ENCODE results near the gene MLC1. TPM values are rescaled to one million over a fixed set of nuclear protein-coding genes. Genes with fewer than 3 reads are reported as not detected.

The MLC1 gene
- total RNA-seq, 1 donor = 2.8 TPM

- H3K9me3 ChIP-seq (ENCODE audit: low read depth, low read length) = no peaks in the 10 kb centered on the region
- H3K27me3 ChIP-seq (ENCODE audit: insufficient read depth, low read length) = peaks cover 9% of the 10 kb centered on the region
- H3K4me3 ChIP-seq (ENCODE audit: low read length) = no peak overlapping the region
- peaks cover 23% of the 10 kb centered on the region for H3K4me1 ChIP-seq (ENCODE audit: insufficient read depth, low read length)
These were observed 70.4 kb downstream of the MLC1 start for GRCh38 chr22:50014655-50015401.

- Histone ChIP-seq H3K27me3 (ENCODE audit: insufficient read depth, low read length) (peaks cover 9% of the 10 kb centered on the region), H3K4me3 (ENCODE audit: low read length) (no peak overlapping the region), H3K9me3 (ENCODE audit: low read depth, low read length) (no peaks in the 10 kb centered on the region), H3K4me1 (ENCODE audit: insufficient read depth, low read length) (peaks cover 23% of the 10 kb centered on the region)
These were observed 71.1 kb downstream of the MLC1 start for GRCh38 chr22:50014053-50014501.

GRCh38 chr22:50012211-50013181 is 72.7 kb downstream of the MLC1 start, which contains the start of gene IL17REL:
TSS of gene IL17REL (minus strand) at chr22:50012765. CDS start at chr22:50012646, 119 bp downstream.
- peaks cover 19% of the 10 kb centered on the region for H3K4me1 ChIP-seq (ENCODE audit: insufficient read depth, low read length)
- H3K4me3 ChIP-seq (ENCODE audit: low read length) = no peak within 1 kb of the TSS
- H3K9me3 ChIP-seq (ENCODE audit: low read depth, low read length) = no peaks in the 10 kb centered on the region
- peaks cover 9% of the 10 kb centered on the region for H3K27me3 ChIP-seq (ENCODE audit: insufficient read depth, low read length)

GRCh38 chr22:50011447-50012210 is 73.6 kb downstream of the MLC1 start:
- peaks cover 9% of the 10 kb centered on the region for H3K27me3 ChIP-seq (ENCODE audit: insufficient read depth, low read length)
- no peak overlapping the region for H3K4me3 ChIP-seq (ENCODE audit: low read length)
- peaks cover 15% of the 10 kb centered on the region for H3K4me1 ChIP-seq (ENCODE audit: insufficient read depth, low read length)
- H3K9me3 ChIP-seq (ENCODE audit: low read depth, low read length) = no peaks in the 10 kb centered on the region

GRCh38 chr22:50010676-50011446 is 74.4 kb downstream of the MLC1 start:
- Histone ChIP-seq H3K4me3 (ENCODE audit: low read length) (no peak overlapping the region), H3K9me3 (ENCODE audit: low read depth, low read length) (no peaks in the 10 kb centered on the region), H3K27me3 (ENCODE audit: insufficient read depth, low read length) (peaks cover 9% of the 10 kb centered on the region), H3K4me1 (ENCODE audit: insufficient read depth, low read length) (peaks cover 15% of the 10 kb centered on the region)

- peaks cover 9% of the 10 kb centered on the region for H3K27me3 ChIP-seq (ENCODE audit: insufficient read depth, low read length)
- H3K4me3 ChIP-seq (ENCODE audit: low read length) = no peak overlapping the region
- H3K4me1 ChIP-seq (ENCODE audit: insufficient read depth, low read length) = peaks cover 15% of the 10 kb centered on the region
- H3K9me3 ChIP-seq (ENCODE audit: low read depth, low read length) = no peaks in the 10 kb centered on the region
These were observed 75.2 kb downstream of the MLC1 start for GRCh38 chr22:50009765-50010675.

Other genes starting within 250 kb of the MLC1 start
- gene ZBED4, start 231.6 kb downstream of the MLC1 start, total RNA-seq = 20.8 TPM
- 6.8 TPM for gene ALG12, start 167.0 kb downstream of the MLC1 start, total RNA-seq
- gene CRELD2, start 166.8 kb downstream of the MLC1 start, total RNA-seq = 13.6 TPM
- gene PIM3, start 124.7 kb downstream of the MLC1 start, total RNA-seq = 172 TPM
- not detected for gene IL17REL, start 72.7 kb downstream of the MLC1 start, total RNA-seq
- not detected for gene TTLL8, start 27.1 kb downstream of the MLC1 start, total RNA-seq
- not detected for gene MOV10L1, start 4.6 kb upstream of the MLC1 start, total RNA-seq
- 0.94 TPM for gene PANX2, start 85.3 kb upstream of the MLC1 start, total RNA-seq
- 44.0 TPM for gene TRABD, start 100.5 kb upstream of the MLC1 start, total RNA-seq
- 11.8 TPM for gene SELENOO, start 115.6 kb upstream of the MLC1 start, total RNA-seq
- 45.1 TPM for gene TUBGCP6, start 159.6 kb upstream of the MLC1 start, total RNA-seq
- gene HDAC10, start 165.8 kb upstream of the MLC1 start, total RNA-seq = 36.4 TPM
- 0.73 TPM for gene MAPK12, start 176.3 kb upstream of the MLC1 start, total RNA-seq
- gene MAPK11, start 185.0 kb upstream of the MLC1 start, total RNA-seq = 1.3 TPM
- gene PLXNB2, start 222.2 kb upstream of the MLC1 start, total RNA-seq = 66.0 TPM
- 1.0 TPM for gene DENND6B, start 241.6 kb upstream of the MLC1 start, total RNA-seq

All from mononuclear cell (primary cell).